ENCODE data around the gene MAN2B1. TPM values are rescaled to one million over a fixed set of nuclear protein-coding genes. Genes with fewer than 3 reads are reported as not detected.

Gene MAN2B1
- total RNA-seq, 2 experiments from 2014 or later, result 95.9 to 109 TPM

DNA sequence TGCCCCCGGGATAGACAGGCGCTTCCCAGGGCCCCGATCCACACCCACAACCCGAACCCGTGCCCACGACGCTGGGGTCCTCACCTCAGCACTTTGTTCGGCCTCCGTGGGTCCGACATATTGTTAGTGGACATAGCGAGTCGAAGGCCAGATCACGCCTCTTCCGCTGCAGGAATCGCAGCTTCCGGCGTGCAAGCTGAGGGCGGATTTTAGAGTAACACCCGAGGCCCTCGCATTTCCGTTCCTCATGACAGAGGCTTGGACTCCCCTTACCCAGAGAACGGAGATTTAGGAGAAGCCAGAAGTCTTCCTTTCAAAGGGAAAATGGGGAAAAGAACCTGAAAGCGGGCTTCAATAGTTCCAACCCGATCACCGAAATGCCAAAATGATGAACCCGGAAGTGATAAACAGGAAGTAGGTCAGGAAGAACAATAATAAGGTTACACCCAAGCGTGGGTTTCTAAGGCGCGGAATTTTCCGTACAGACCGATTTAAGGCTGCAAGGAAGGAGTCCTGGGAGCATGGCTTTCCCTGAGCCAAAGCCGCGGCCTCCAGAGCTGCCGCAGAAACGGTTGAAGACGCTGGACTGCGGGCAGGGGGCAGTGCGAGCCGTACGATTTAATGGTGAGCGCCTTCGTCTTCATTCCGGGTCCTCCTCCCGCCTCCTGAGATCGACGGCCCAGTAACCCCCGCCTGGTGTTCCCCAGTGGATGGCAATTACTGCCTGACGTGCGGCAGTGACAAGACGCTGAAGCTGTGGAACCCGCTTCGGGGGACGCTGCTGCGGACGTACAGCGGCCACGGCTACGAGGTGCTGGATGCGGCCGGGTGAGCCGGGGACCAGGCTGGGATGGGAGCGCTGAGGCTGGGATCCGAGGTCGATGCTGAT, 3.0 kb upstream of the MAN2B1 start:
- peaks cover 25% of the 10 kb centered on the region for H3K36me3 ChIP-seq (ENCODE audit: insufficient read depth, low read length)
- H3K9me3 Mint-ChIP-seq, result no peaks in the 10 kb centered on the region
- intact Hi-C loops (cut with DNase I, micrococcal nuclease), result loop anchor here (1.0 to 5.0 kb wide), 8 partner anchors 12 to 747 kb away; partner anchors contain the start of genes DHPS (in 1 of the 2), JUNB (in 1 of the 2), ZNF490 (in 1 of the 2) and ZNF791 (in 1 of the 2)
- no peaks in the 10 kb centered on the region for H3K27me3 ChIP-seq (ENCODE audit: control insufficient read depth in 1 of 2, insufficient read depth in 2 of 2, low read length in 2 of 2)
- H3K9me3 ChIP-seq (ENCODE audit: control insufficient read depth in 1 of 2, insufficient read depth in 1 of 2, low read length in 2 of 2), result no peaks in the 10 kb centered on the region
- DNase-seq (peak; percentile 62 to 89 (median 68)), ATAC-seq (ENCODE audit: poor library complexity) (peak; percentile 28)
- POLR2A ChIA-PET, result interaction anchor here (0.6 to 2.0 kb wide), 17 partner anchors 8 to 174 kb away, joined by 3 to 28 read pairs (median 4); partner anchors contain the start of genes DHPS, FBXW9, TRIR and ZNF490
- H3K4me3 ChIP-seq (ENCODE audit: low read length), result peak overlapping the region; percentile 85
- H3K4me3 Mint-ChIP-seq, result peak overlapping the region; percentile 92
- H3K36me3 Mint-ChIP-seq (ENCODE audit: low read depth), result peaks cover 57% of the 10 kb centered on the region
- CTCF ChIA-PET, result interaction anchor here (0.6 to 2.4 kb wide), 3 partner anchors 8 to 30 kb away, joined by 3 to 16 read pairs (median 4); partner anchors contain the start of gene DHPS
- peaks cover 58% of the 10 kb centered on the region for H3K4me1 ChIP-seq (ENCODE audit: insufficient read depth, low read length)
- TF ChIP-seq, protein P1, sequence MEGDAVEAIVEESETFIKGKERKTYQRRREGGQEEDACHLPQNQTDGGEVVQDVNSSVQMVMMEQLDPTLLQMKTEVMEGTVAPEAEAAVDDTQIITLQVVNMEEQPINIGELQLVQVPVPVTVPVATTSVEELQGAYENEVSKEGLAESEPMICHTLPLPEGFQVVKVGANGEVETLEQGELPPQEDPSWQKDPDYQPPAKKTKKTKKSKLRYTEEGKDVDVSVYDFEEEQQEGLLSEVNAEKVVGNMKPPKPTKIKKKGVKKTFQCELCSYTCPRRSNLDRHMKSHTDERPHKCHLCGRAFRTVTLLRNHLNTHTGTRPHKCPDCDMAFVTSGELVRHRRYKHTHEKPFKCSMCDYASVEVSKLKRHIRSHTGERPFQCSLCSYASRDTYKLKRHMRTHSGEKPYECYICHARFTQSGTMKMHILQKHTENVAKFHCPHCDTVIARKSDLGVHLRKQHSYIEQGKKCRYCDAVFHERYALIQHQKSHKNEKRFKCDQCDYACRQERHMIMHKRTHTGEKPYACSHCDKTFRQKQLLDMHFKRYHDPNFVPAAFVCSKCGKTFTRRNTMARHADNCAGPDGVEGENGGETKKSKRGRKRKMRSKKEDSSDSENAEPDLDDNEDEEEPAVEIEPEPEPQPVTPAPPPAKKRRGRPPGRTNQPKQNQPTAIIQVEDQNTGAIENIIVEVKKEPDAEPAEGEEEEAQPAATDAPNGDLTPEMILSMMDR (IDR thresholded peaks at IDR 0.05), result no peak
- H3K27ac Mint-ChIP-seq, result peak overlapping the region; percentile 98
- peaks cover 48% of the 10 kb centered on the region for H3K4me1 Mint-ChIP-seq (ENCODE audit: low read depth)
- peak overlapping the region; percentile 89 to 99 for H3K27ac ChIP-seq (ENCODE audit: low read depth in 1 of 2, low read length in 2 of 2)
- H3K27me3 Mint-ChIP-seq, result no peaks in the 10 kb centered on the region

DNA sequence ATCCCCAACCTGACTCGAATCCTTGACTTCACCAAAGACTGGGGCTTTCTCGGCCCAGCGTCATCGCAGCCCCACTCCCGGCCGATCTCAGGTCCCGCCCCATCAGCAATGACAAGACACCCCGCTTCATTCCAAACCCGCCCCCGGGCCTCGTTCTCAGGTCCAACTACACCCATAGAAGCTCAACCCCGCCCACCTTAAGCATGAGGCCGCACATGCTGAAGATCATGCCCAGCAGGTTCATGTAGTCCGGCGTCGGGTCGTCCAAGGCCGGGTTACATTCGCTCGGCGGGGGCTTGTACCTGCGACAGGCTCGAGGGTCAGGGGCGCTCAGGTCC, 2.4 kb upstream of the MAN2B1 start:
- peaks cover 63% of the 10 kb centered on the region for H3K4me1 ChIP-seq (ENCODE audit: insufficient read depth, low read length)
- TF ChIP-seq, protein P1 (IDR thresholded peaks at IDR 0.05), result no peak
- POLR2A ChIA-PET, result interaction anchor here (0.6 to 2.0 kb wide), 15 partner anchors 9 to 123 kb away, joined by 3 to 28 read pairs (median 4); partner anchors contain the start of genes DHPS, FBXW9, TRIR and ZNF490
- peak overlapping the region; percentile 85 for H3K4me3 ChIP-seq (ENCODE audit: low read length)
- intact Hi-C loops (cut with DNase I, micrococcal nuclease), result loop anchor here (1.0 to 5.0 kb wide), 7 partner anchors 12 to 747 kb away; partner anchors contain the start of genes DHPS (in 1 of the 2), JUNB (in 1 of the 2), ZNF490 (in 1 of the 2) and ZNF791 (in 1 of the 2)
- Mint-ChIP-seq H3K4me3 (peak overlapping the region; percentile 92), H3K27ac (peak overlapping the region; percentile 98), H3K4me1 (ENCODE audit: low read depth) (peaks cover 53% of the 10 kb centered on the region), H3K36me3 (ENCODE audit: low read depth) (peaks cover 54% of the 10 kb centered on the region), H3K9me3 (no peaks in the 10 kb centered on the region), H3K27me3 (no peaks in the 10 kb centered on the region)
- CTCF ChIA-PET, result interaction anchor here (0.9 to 2.4 kb wide), 3 partner anchors 12 to 105 kb away, joined by 4 to 16 read pairs (median 4); partner anchors contain the start of gene DHPS
- H3K27me3 ChIP-seq (ENCODE audit: control insufficient read depth in 1 of 2, insufficient read depth in 2 of 2, low read length in 2 of 2), result no peaks in the 10 kb centered on the region
- peak overlapping the region; percentile 89 to 99 for H3K27ac ChIP-seq (ENCODE audit: low read depth in 1 of 2, low read length in 2 of 2)
- H3K9me3 ChIP-seq (ENCODE audit: control insufficient read depth in 1 of 2, insufficient read depth in 1 of 2, low read length in 2 of 2), result no peaks in the 10 kb centered on the region
- peak; percentile 47 for ATAC-seq (ENCODE audit: poor library complexity)
- DNase-seq, result peak; percentile 23 to 91 (median 60)
- H3K36me3 ChIP-seq (ENCODE audit: insufficient read depth, low read length), result peaks cover 25% of the 10 kb centered on the region

DNA sequence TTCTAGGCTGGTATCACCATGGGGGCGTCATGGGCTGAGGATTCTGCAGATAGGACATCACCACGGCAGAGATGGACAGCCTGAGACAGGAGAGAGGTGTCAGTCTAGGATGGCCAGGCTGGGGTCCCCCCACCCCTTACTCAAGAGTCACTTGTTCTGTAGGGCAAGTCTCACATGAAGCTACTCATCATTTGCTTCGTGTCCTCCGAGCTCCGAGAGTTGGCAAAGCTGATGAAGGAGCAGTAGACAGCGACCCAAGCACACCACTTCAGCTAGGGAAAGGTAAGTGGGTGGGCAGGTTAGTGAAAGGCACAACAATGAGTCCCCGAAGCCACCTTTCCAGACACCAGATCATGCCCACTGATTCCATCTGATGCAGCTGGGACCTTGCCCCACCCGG, 1.8 kb upstream of the MAN2B1 start:
- TF ChIP-seq, protein P1 (IDR thresholded peaks at IDR 0.05), result no peak
- intact Hi-C loops (cut with DNase I, micrococcal nuclease), result loop anchor here (2.0 to 5.0 kb wide), 5 partner anchors 28 to 746 kb away; partner anchors contain the start of gene JUNB (in 1 of the 2)
- DNase-seq, result no peak
- Histone ChIP-seq H3K36me3 (ENCODE audit: insufficient read depth, low read length) (peaks cover 25% of the 10 kb centered on the region), H3K27me3 (ENCODE audit: control insufficient read depth in 1 of 2, insufficient read depth in 2 of 2, low read length in 2 of 2) (no peaks in the 10 kb centered on the region), H3K4me3 (ENCODE audit: low read length) (peak overlapping the region; percentile 85), H3K27ac (ENCODE audit: low read depth in 1 of 2, low read length in 2 of 2) (peak overlapping the region; percentile 89 to 99), H3K9me3 (ENCODE audit: control insufficient read depth in 1 of 2, insufficient read depth in 1 of 2, low read length in 2 of 2) (no peaks in the 10 kb centered on the region), H3K4me1 (ENCODE audit: insufficient read depth, low read length) (peaks cover 66% of the 10 kb centered on the region)
- H3K27me3 Mint-ChIP-seq, result no peaks in the 10 kb centered on the region
- no peaks in the 10 kb centered on the region for H3K9me3 Mint-ChIP-seq
- ChIA-PET CTCF (interaction anchor here (0.9 to 2.4 kb wide), 2 partner anchors 28 to 104 kb away, joined by 4 to 16 read pairs; no protein-coding TSS in a partner anchor), POLR2A (interaction anchor here (0.6 to 2.0 kb wide), 9 partner anchors 13 to 124 kb away, joined by 3 to 28 read pairs (median 6); partner anchors contain the start of genes DHPS, FBXW9 and TRIR)
- peak overlapping the region; percentile 92 for H3K4me3 Mint-ChIP-seq
- H3K36me3 Mint-ChIP-seq (ENCODE audit: low read depth), result peaks cover 54% of the 10 kb centered on the region
- H3K4me1 Mint-ChIP-seq (ENCODE audit: low read depth), result peaks cover 53% of the 10 kb centered on the region
- no peak for ATAC-seq (ENCODE audit: poor library complexity)
- H3K27ac Mint-ChIP-seq, result peak overlapping the region; percentile 98

All from CD4-positive, alpha-beta T cell (primary cell).